HG03196 (cell line): Measurements from ENCODE around the gene SLC25A25.

Source experiments
- ATAC-seq: cut with Tn5 transposase; IDR thresholded peaks from one replicate; pipeline ENCODE4 v1.9.1; 2021; ENCODE audit not compliant: unreplicated experiment

The SLC25A25 gene

DNA sequence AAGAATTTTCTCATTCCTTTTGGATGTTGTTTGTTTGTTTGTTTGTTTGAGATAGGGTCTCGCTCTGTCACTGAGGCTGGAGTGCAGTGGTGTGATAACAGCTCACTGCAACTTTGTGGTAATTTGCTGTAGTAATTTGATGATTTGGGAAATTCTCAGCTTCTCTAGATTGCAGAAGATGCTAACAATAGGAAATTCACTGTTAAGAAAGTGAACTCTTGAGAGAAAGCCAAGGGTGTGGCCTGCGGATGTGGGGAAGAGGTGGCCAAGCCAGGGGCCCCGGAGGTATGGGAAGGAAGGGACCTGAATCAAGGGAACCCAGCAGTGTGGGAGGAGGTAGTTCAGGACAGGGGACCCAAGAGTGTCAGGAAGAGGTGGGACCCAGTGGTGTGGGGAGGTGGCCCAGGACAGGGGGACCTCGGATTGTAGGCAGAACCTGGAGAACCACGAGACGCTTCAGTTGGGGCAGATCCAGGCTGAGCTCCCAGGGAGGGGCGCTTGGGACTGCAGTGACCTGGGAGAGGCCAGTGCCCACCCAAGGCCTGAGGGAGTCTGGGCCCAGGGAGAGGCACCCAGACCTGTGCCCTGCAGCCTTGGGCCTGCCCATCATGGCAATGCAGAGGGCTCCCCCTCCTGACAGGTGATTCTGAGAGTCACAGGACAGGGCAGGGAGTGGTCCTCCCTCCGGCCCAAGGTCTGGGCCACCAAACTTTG is 75.7 kb downstream of the SLC25A25 start:
- no peak for ATAC-seq

DNA sequence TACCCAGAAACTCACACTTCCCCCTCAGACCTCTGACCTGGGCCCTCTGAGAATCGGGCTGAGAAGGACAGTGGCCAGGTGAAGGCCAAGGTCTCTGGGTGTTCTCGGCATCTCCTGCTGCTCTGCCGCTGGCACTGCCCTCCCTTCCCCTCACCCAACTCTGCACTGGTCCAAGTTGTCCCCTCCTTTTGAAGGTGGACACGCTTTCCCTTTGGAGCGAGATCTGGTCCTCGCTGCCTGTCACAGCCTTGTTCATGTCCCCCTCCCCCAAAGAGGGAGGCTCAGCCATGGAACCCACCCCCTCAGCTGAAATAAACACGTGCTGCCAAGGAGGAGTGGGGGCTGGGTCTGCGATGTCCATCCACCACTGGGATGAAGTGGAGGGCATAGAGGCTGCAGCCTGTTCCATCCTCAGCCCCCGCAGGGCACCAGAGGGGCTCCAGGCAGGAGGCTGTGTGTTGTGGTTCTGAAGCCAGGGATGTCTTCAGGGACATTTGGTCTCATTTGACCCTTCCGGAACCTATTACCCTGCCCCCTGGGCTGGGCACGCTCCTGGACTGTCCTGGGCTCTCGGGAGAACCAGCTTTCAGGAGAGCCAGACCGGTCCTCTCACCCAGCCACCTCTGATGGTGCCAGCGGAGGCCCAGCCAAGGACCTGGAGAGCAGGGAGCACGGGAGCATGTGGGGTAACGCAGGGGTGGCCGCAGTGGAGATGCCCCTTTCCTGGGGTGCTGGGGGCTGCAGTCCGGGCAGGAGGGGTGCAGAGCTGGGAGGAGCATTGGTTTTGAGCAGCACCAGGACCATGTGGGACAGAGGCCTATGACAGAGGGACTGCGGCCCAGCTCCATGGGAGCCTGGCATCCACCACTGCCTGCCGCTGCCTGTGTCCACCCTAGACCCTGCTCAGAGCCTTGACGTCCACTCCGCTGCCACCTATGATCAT is 76.5 kb downstream of the SLC25A25 start:
- ATAC-seq: no peak

DNA sequence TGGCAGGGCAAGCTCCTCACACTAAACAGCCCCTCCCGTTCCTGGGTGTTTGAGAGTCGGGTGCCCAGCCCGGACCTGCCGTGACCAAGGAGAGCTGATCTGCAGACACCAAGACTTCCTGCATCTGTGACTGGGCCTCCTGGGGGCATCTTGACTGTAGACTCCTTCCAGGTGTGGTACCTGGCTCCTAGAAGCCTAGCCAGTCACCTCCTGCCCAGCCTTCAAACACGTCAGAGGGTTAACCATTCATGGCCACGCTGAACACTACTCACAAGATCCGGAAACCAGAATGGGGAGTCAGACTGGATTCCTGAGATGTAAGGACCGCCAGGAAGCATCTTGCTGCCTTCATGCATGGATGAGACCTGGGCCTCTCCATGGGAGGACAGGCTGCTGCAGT is 77.5 kb downstream of the SLC25A25 start:
- ATAC-seq: no peak

DNA sequence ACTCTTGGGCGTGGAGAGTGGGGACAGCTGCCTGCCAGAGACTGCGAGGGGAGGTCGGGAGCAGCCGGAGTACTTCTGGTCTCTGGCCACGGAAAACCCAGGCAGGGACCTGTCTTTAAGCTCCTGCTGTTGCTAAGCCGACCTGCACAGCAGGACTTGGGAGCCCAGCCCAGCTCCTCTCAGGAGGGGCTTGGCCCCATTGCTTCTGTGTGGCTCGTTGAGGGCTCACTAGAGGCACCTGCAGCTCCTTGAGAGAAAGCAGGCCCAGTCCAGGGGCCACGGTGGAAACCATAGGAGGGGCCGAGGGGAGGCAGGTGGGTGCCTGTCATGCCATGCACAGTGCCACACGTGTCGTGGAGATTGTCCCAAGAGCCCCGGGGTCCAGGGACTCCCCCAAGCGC is 77.9 kb downstream of the SLC25A25 start:
- no peak for ATAC-seq

DNA sequence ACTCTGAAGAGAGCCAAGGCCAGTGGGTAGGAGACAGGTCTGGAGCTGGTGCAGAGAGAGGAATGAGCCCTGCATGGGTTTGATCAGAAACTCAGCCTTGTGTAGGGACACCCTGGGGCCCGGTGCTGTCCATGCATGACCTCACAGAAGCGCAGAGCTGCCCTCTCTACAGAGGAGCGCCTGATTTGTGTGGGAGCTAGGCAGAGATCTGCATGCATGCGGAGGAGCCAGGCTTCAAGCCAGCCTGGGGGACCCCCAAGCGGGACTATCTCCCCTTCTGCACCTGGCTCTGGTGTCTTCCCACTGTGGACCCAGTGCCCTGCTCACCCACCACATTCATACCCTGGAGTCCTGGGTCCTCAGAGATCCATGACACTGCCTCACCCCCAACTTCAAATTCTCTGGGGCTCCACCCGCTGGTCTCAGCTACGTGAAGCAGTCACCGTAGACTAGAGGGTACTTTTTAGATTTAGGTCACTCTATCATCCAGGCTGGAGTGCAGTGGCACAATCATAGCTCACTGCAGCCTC is 78.6 kb downstream of the SLC25A25 start:
- no peak for ATAC-seq

DNA sequence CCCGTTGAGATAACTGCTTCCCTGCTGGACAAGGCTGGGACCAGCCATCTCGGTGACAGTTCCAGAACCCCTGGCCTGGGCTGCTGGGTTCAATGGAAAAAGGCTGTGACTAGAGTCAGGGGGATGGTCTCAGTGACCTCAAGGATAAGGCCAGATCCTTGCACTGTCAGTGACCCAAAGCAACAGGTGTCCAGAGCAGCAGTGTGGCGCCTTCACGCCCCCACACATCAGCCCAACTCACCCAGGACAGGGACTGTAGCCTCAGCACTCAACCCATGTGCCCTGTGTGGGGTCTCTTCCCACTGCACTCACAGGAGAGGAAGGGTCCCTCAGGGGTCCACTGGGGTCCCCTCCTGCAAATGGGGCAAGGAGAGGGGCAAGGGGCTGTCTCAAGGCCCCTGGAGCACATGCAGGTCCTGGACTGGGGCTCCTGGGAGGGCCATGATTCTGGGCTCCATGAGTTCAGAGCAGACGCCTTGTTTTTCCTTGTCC is 80.5 kb downstream of the SLC25A25 start:
- no peak for ATAC-seq

DNA sequence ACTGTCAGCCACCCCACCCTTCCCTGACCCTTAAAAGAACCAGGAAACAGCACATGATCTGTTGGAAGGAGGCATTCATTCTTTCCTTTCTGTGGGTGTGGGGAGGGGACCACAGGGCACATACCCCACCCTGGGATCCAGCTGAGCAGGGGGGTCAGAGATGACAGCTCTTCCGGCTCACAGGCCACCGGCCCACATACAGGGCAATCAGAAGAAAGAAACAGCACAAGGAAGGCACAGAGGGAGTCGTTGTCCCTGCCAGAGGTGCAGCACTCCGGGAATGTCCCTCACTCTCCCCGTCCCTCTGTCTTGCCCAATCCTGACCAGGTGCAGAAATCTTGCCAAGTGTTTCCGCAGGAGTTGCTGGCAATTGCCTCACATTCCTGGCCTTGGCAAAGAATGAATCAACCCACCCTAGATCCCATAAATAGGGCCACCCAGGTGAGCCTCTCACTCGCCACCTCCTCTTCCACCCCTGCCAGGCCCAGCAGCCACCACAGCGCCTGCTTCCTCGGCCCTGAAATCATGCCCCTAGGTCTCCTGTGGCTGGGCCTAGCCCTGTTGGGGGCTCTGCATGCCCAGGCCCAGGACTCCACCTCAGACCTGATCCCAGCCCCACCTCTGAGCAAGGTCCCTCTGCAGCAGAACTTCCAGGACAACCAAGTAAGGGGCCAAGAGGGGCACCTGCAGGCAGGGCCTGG is 81.1 kb downstream of the SLC25A25 start, which contains the start of gene LCN2:
Gene LCN2 (plus strand): TSS at position 453 of the 701 bp plus-strand sequence. CDS start 73 bp downstream, at position 526.
- ATAC-seq: no peak

DNA sequence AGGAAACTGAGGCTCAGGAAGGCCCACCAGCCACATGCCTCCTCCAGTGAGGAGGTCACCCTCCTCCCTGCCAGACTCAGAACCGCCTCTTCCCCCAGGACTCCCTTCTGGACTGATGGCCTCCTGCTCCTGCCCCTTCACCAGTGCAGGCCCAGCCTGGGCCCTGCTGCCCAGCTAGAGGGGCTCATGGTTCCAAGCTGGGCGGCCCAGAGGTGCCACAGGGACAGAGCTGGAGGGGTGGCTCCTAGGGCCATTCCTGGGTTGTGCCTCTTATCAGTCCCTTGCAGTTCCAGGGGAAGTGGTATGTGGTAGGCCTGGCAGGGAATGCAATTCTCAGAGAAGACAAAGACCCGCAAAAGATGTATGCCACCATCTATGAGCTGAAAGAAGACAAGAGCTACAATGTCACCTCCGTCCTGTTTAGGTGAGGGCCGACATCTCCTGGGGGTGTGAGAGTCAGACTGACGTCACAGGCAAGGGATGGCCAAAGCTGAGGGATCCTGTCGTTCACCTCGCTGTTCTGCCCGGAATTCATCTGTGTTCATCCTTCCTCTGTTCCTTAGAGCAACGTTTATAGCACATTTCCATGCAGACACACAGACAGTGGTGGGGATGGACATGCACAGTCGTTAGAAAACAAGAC is 82.0 kb downstream of the SLC25A25 start:
- no peak for ATAC-seq

DNA sequence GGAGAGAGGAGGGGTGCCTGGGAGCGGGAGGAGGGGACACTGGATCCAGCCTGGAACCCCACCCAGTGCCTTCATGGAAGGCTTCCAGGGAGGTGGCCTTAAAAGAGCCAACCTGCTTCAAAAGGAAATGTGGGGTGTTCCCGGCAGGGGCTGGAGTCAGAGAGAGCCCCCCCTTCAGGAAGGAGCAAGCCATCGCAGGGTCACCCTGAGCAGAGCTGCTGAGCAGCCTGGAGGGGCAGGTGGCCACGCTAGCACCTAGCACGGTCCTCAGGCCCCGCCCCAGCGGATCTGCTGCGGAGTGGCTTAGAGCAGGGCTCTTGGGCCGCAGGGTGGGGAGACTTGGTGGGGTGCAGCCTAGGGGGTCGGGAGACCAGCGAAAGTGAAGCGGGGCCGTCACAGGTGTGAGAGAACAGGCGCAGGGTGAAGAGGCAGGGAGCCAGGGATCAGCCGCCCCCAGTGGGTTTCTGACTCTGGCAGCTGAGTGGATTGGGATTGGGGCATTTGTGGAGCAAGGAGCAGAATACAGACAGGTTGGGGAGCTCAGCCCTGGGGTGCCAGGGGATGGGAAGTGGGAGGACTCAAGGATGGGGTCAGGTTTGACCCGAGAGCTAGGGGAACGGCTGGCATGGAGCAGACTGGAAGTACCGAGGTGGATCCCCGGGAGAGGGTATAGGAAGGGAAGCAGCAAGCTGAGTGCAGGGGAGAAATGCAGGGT is 82.7 kb downstream of the SLC25A25 start:
- ATAC-seq: no peak

DNA sequence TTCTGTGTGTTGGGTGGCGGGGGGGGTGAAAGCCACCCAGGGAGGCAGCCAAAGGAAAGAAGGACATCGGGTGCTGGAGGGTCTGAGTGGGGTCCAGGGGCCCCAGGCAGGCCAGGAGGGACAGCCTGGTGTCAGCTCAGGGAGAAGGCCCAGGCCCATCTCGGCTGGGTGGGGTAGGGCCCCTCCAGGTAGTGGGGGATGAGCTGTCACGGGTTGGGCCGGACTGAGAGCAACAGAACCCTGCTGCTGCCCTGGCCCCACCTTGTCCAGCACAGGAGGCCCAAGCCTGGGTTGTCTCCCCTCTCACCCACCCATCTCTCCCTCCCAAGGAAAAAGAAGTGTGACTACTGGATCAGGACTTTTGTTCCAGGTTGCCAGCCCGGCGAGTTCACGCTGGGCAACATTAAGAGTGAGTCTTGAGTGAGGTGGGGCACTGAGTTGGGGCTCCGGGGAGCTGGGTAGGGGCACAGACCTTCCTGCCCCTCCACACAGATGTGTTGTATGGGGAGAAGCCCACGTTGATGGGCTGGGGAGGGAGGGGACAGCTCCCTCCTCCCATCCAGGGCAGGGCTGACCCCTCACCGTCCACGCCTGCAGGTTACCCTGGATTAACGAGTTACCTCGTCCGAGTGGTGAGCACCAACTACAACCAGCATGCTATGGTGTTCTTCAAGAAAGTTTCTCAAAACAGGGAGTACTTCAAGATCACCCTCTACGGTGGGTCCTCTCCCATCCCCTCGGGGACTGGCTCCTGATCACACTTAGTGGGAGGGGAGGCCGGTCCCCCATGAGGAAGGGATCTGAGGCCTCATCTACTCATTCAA is 83.5 kb downstream of the SLC25A25 start:
- no peak for ATAC-seq

DNA sequence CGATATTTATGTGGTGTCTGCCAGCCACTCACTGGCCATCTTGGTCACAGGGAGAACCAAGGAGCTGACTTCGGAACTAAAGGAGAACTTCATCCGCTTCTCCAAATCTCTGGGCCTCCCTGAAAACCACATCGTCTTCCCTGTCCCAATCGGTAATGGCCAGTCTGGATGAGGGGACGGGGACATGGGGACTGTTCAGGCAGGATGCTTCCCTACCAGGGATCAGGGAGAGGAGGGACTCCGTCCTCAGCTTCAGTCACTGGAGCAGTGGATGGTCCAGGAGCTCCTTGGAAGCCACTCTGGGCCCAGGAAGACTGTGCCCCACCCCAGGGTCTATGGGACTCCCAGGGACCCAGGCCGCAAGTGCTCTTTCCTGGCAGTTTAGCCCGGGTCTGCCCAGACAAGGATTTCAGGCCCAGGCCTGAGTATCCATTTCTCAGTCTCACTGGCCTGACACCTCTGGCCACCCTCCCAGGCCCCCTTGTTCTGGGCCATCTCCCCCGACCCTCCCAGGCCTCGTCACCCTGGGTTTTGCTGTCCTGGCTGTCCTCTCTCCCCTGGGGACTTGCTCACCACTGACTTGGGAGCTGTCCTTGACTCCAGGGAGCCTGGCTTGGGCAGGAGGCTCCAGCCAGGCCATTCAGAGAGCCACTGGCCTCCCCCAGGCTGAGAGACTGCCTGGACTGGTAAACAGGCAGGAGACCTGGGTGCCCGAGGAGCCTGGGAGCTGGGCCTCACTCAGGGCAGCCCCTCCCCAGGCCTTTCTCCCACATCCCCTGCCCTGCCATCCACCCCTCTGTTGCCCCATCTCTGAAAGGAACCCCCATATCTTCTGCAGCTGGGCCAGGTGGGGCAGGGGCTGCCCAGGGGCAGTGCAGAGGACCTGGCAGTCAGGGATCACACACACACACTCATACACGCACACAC is 84.4 kb downstream of the SLC25A25 start:
- ATAC-seq: no peak

DNA sequence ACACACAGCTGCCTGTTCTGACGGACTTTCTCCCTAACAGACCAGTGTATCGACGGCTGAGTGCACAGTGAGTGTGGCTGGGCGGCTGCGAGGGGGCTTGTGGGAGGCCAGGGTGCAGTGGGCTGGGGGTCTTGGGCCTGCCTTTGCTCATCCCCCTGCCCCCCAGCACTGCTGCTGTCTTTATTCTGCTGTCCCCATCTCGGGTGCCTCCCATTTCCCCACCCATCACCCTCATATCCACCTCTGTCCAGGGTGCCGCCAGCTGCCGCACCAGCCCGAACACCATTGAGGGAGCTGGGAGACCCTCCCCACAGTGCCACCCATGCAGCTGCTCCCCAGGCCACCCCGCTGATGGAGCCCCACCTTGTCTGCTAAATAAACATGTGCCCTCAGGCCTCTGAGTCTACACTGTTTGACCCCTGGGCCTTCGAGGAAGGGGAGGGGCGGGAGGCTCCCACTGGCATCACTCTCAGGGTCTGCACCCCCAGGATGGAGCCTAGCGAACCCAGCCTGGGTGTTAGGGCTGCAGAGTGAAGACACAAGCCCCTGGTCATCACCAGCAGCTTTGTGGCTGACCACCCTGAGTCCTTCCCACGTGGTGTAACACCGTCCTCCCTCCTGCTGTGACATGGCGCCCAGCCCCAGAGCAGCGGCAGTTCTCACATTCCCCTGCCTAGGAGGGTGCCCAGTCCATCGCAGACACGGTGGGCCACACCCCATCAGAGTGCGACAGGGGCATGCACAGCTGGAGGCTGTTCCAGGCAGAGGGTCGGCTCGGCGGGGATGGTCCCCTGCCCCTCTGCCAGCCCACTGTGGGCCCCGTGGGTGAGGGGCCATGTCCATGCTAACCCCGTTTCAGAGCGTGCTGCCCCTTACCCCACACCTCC is 85.3 kb downstream of the SLC25A25 start:
- ATAC-seq: no peak

DNA sequence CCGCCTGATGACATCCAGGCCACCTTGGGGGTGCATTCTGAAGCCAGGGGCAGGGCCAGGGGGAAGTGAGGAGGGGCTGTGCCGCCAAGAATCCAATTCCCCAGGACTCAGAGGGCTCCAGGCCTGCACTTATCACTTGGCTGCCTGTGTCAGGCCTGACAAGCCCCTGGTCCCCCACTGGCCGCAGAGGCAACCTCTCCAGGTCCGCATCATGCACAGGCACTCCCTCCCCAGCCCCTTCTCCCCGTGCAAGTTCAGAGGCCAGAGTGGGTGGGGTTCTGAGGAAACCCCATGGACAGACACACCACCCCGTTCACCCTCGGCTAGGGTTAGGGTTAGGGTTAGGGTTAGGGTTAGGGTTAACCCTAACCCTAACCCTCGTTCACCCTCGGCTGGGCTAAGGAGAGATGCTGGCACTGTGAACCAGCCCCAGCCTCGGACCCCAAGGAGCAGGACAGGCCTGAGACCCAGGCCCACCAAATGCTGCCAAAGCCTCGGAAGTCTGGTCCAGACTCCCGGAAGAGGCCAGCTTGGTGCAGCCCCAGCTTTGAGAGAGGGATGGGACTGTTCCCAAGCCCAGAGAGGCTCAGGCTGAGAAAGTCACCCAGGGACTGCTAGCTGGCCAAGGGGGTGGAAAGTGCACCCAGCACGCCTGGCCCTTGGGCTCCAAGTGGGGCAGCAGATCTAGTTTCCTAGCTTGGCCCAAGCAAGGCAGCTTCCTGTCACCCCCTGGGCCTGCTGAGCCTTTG is 86.1 kb downstream of the SLC25A25 start:
- no peak for ATAC-seq

DNA sequence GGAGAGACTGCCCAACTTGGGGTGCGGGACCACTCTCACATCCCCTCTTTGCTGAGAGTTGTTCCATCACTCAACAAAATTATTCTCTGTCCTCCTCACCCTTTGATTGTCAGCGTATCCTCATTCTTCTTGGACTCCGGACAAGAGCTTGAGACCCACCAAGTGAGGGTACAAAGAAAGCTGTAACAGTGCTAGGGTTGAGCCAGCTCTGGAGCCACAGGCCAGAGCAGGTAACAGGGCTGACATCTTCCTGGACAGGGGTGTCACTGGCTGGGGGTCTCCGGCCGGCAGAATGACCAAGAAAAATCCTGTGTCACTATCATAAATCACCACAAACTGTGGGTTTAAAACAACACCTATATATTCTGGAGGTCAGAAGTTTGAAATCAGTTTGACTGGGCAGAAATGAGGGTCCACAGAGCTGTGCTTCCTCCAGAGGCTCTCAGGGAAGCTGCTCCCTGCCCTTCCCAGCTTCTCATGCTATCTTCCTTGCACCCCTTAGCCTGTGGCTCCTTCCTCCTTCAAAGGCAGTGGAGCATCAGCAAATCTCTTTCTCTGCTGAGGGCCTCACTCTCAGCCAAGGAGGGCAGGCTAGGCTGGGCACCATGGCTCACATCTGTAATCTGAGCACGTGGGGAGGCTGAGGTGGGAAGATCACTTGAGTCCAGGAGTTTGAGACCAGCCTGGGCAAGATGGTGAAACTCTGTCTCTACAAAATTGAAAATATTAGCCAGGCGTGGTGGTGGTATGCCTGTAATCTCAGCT is 87.9 kb downstream of the SLC25A25 start:
- no peak for ATAC-seq
